IPS-18a (cell line): ENCODE data around the gene TBC1D8.

Experiments used
- H3K27ac ChIP-seq: one replicate; pipeline ENCODE4 v1.5.1; 2013; ENCODE audit warnings: low read length
- H3K27me3 ChIP-seq: one replicate; pipeline ENCODE4 v1.6.1; 2013; ENCODE audit warnings: mild to moderate bottlenecking, low read length; ENCODE audit not compliant: control insufficient read depth, insufficient read depth
- H3K36me3 ChIP-seq: one replicate; pipeline ENCODE4 v1.6.1; 2013; ENCODE audit warnings: low read depth, low read length; ENCODE audit not compliant: control insufficient read depth
- H3K4me1 ChIP-seq: one replicate; pipeline ENCODE4 v1.6.1; 2013; ENCODE audit warnings: low read depth, low read length; ENCODE audit not compliant: control insufficient read depth
- H3K4me3 ChIP-seq: one replicate; pipeline ENCODE4 v1.5.1; 2013; ENCODE audit warnings: low read length
- H3K9ac ChIP-seq: one replicate; pipeline ENCODE4 v1.6.1; 2013; ENCODE audit warnings: mild to moderate bottlenecking, low read length, moderate library complexity
- H3K9me3 ChIP-seq: one replicate; pipeline ENCODE4 v1.6.1; 2013; ENCODE audit warnings: low read depth, low read length; ENCODE audit not compliant: control insufficient read depth

Gene TBC1D8

GRCh38 chr2:100986157-100986556, 165.0 kb downstream of the TBC1D8 start:
- Histone ChIP-seq H3K27me3 (no peaks in the 10 kb centered on the region), H3K4me3 (no peak overlapping the region), H3K9me3 (no peaks in the 10 kb centered on the region), H3K9ac (no peak overlapping the region), H3K4me1 (peaks cover 5% of the 10 kb centered on the region), H3K36me3 (no peaks in the 10 kb centered on the region), H3K27ac (no peak overlapping the region)

DNA sequence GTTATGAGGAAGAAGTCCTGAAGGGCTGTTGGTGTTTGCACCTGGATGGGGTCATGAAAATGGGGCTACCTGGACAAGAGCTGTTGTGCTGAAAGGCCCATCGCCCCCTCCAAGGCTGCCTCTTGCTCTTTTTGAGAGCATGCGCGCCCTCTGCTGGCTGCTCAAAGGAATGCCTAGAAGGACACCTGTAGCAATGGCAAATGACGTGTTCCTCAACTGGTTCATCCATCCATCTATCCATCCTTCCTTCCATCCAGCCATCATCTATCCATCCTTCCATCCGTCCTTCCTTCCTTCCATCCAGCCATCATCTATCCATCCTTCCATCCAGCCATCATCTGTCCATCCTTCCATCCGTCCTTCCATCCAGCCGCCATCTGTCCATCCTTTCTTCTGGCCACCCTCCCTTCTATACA, 166.3 kb downstream of the TBC1D8 start:
- no peaks in the 10 kb centered on the region for H3K36me3 ChIP-seq
- H3K9me3 ChIP-seq, result no peaks in the 10 kb centered on the region
- H3K4me1 ChIP-seq, result peaks cover 3% of the 10 kb centered on the region

GRCh38 chr2:100983684-100984310, 167.4 kb downstream of the TBC1D8 start:
- Histone ChIP-seq H3K4me3 (no peak overlapping the region), H3K27ac (no peak overlapping the region), H3K36me3 (no peaks in the 10 kb centered on the region), H3K9ac (no peak overlapping the region), H3K4me1 (peaks cover 3% of the 10 kb centered on the region), H3K9me3 (no peaks in the 10 kb centered on the region), H3K27me3 (no peaks in the 10 kb centered on the region)

More for the DNA sequence above, 166.3 kb downstream of the TBC1D8 start:
- Histone ChIP-seq H3K27ac (no peak overlapping the region), H3K27me3 (no peaks in the 10 kb centered on the region), H3K4me3 (no peak overlapping the region), H3K9ac (no peak overlapping the region)

DNA sequence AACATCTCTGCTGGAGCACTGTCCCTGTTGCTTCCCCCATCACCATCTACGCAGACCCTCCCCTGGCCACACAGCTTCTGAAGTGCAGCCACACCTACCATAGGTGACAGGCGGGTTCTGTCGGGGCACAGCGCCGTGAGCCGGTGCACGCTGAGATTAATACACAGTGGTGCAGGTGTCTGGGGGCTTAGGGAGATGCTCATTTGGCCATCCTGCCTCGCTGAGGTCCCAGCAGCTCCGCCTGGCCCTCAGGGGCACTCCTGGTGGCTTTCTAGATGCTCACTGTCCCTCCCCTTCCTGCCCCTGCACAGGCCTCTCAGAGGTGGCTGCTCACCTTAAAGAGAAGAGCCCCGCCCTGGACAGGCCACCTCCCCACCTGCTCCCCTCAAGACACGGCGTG, 168.0 kb downstream of the TBC1D8 start:
- no peak overlapping the region for H3K9ac ChIP-seq
- no peaks in the 10 kb centered on the region for H3K27me3 ChIP-seq
- no peak overlapping the region for H3K4me3 ChIP-seq
- H3K27ac ChIP-seq, result no peak overlapping the region
- H3K36me3 ChIP-seq, result no peaks in the 10 kb centered on the region
- H3K9me3 ChIP-seq, result no peaks in the 10 kb centered on the region
- peaks cover 3% of the 10 kb centered on the region for H3K4me1 ChIP-seq

GRCh38 chr2:100982431-100982861, 168.7 kb downstream of the TBC1D8 start:
- H3K4me3 ChIP-seq, result no peak overlapping the region
- peaks cover 3% of the 10 kb centered on the region for H3K4me1 ChIP-seq
- no peaks in the 10 kb centered on the region for H3K27me3 ChIP-seq
- H3K9me3 ChIP-seq, result no peaks in the 10 kb centered on the region
- no peak overlapping the region for H3K27ac ChIP-seq
- no peaks in the 10 kb centered on the region for H3K36me3 ChIP-seq
- H3K9ac ChIP-seq, result no peak overlapping the region

GRCh38 chr2:100981011-100981410, 170.2 kb downstream of the TBC1D8 start:
- no peak overlapping the region for H3K27ac ChIP-seq
- H3K9me3 ChIP-seq, result no peaks in the 10 kb centered on the region
- no peaks in the 10 kb centered on the region for H3K27me3 ChIP-seq
- H3K9ac ChIP-seq, result no peak overlapping the region
- no peak overlapping the region for H3K4me3 ChIP-seq
- H3K4me1 ChIP-seq, result peaks cover 3% of the 10 kb centered on the region
- H3K36me3 ChIP-seq, result no peaks in the 10 kb centered on the region

- Histone ChIP-seq H3K27ac (no peak overlapping the region), H3K9me3 (no peaks in the 10 kb centered on the region), H3K4me3 (no peak overlapping the region), H3K36me3 (no peaks in the 10 kb centered on the region), H3K4me1 (peaks cover 3% of the 10 kb centered on the region), H3K9ac (no peak overlapping the region), H3K27me3 (no peaks in the 10 kb centered on the region)
These were observed 171.1 kb downstream of the TBC1D8 start for GRCh38 chr2:100980046-100980445.

GRCh38 chr2:100978582-100979191, 172.5 kb downstream of the TBC1D8 start:
- Histone ChIP-seq H3K27ac (no peak overlapping the region), H3K27me3 (no peaks in the 10 kb centered on the region), H3K9ac (no peak overlapping the region), H3K4me1 (peaks cover 3% of the 10 kb centered on the region), H3K4me3 (no peak overlapping the region), H3K36me3 (no peaks in the 10 kb centered on the region), H3K9me3 (no peaks in the 10 kb centered on the region)

DNA sequence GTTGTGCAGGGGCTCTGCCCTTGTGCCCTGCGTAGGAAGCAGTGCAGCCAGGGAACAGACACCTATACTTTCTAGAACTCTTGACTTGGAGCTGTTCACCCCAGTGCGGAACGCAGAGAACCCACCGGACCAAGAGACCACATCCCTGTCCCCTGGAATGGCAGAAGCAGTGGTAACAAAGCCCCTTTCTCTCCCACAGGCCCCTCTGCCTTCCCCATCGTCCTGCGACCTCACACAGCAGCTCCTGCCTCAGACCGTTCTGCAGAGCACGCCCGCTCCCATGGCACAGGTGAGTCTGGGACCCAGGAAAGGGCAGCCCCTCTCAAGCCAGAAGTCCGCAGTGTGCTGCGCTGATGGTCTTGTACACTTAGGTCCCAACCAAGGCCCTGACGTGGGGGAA, 173.7 kb downstream of the TBC1D8 start:
- peaks cover 3% of the 10 kb centered on the region for H3K4me1 ChIP-seq
- H3K36me3 ChIP-seq, result no peaks in the 10 kb centered on the region

DNA sequence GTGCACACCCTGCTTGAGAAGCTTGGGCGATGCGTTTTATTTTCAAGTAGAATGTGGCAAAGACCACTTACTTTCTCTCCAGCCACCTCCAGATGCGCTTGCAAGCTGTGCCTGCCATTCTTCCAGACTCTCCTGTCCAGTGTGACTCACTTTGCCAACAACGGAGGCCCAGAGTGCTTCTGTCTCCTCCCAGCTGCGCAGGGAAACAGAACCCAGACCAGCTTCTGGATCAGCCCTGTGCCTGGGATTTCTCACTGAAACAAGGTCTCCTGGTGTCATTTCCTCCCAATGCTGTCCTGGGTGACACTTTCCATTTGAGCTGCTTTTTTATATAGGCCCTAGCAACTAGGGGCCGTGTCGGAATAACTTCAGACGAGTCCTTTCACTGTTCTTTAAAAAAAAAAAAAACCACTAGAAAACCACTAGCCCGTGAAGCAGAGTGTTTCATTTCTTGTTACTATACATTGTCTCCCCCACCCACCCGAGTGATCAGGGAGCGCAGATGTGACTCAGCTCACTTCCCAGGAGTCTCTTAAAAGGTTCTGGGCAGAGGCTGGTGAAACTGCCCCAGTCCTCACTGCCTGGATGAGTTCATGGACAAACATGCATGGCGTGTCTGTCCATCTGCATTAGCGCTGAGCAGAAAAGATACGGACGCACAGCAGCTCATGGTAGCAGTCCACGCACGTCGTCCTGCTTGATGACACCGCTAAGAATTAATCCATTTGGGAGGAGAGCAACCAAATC, 174.4 kb downstream of the TBC1D8 start:
- H3K36me3 ChIP-seq, result no peaks in the 10 kb centered on the region
- H3K27ac ChIP-seq, result no peak overlapping the region
- H3K4me1 ChIP-seq, result no peaks in the 10 kb centered on the region
- no peak overlapping the region for H3K4me3 ChIP-seq
- no peak overlapping the region for H3K9ac ChIP-seq
- H3K27me3 ChIP-seq, result no peaks in the 10 kb centered on the region
- no peaks in the 10 kb centered on the region for H3K9me3 ChIP-seq

More for the DNA sequence above, 173.7 kb downstream of the TBC1D8 start:
- no peak overlapping the region for H3K9ac ChIP-seq
- H3K27me3 ChIP-seq, result no peaks in the 10 kb centered on the region
- no peak overlapping the region for H3K27ac ChIP-seq
- no peaks in the 10 kb centered on the region for H3K9me3 ChIP-seq
- no peak overlapping the region for H3K4me3 ChIP-seq

DNA sequence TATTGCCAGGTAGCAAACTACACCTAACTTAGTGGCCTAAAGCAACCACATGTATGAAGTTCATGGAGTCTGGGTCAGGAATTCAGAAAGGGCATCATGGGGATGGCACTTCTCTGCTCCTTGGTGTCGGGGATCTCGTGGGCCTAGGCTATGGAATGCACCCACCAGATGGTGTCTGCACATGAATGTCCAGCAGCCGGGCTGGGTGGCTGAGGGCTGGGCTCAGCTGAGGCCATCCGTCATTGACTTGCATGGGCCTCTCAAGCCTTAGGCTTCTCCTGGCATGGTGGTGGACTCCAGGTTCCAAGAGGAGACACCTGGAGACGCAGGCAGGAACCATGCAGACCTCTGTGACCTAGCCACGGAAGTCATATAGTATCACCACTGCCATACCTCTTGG, 175.1 kb downstream of the TBC1D8 start:
- no peak overlapping the region for H3K9ac ChIP-seq
- no peaks in the 10 kb centered on the region for H3K9me3 ChIP-seq
- no peaks in the 10 kb centered on the region for H3K36me3 ChIP-seq
- H3K27me3 ChIP-seq, result no peaks in the 10 kb centered on the region
- no peak overlapping the region for H3K27ac ChIP-seq
- H3K4me3 ChIP-seq, result no peak overlapping the region
- H3K4me1 ChIP-seq, result no peaks in the 10 kb centered on the region

GRCh38 chr2:100975521-100975785, 175.7 kb downstream of the TBC1D8 start:
- H3K9ac ChIP-seq, result no peak overlapping the region
- no peak overlapping the region for H3K4me3 ChIP-seq
- no peak overlapping the region for H3K27ac ChIP-seq
- H3K27me3 ChIP-seq, result no peaks in the 10 kb centered on the region
- H3K36me3 ChIP-seq, result no peaks in the 10 kb centered on the region
- no peaks in the 10 kb centered on the region for H3K4me1 ChIP-seq
- H3K9me3 ChIP-seq, result no peaks in the 10 kb centered on the region
